ENCODE results near the gene NPTXR.

DNA sequence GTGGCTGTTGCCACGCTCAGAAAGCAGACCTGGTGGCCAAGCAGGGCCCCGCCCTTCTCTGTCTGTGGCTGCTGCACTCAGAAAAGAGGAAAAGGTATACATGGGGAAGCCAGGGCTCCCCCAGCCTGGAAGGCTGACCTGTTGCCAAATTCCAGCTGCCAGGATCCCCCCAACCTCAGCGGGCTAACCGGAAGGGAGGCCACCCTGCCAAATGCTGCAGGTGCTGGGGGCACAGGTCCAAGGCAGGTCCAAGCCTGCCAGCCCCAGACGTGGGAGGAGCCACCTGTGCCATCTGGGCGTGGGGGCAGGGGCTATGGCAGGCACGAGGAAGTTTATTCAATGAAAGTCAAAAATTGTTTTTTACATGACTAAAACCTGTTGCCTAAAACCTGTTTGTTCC, 2.6 kb downstream of the NPTXR start:
- no peak for TF ChIP-seq CTCF (IDR thresholded peaks at IDR 0.05)
- no peak for TF ChIP-seq POLR2A (IDR thresholded peaks at IDR 0.05)
